Tibial nerve (tissue), 3 donors: ENCODE data around the gene SLPI.

Source experiments
- CTCF ChIP-seq, 5 experiments: fragments of 200-600 bp in 3 of 5; fragments of 450-650 bp in 2 of 5; sonication (generic) in 3 of 5; IDR thresholded peaks; one replicate each; pipeline ENCODE4 v1.5.1; 2016 to 2019; ENCODE audit warnings: antibody characterized with exemption in 5 of 5, mild to moderate bottlenecking in 3 of 5, moderate library complexity in 2 of 5
- POLR2A ChIP-seq, 2 donors: fragments of 450-650 bp; IDR thresholded peaks; one replicate each; pipeline ENCODE4 v1.6.1; 2017; ENCODE audit warnings: antibody characterized with exemption in 2 of 2, mild to moderate bottlenecking in 2 of 2, moderate library complexity in 2 of 2

GRCh38 chr20:45289942-45290676 is 35.7 kb upstream of the SLPI start:
- TF ChIP-seq CTCF (IDR thresholded peaks at IDR 0.05): no peak
- TF ChIP-seq POLR2A (IDR thresholded peaks at IDR 0.05): no peak
